ENCODE results near the gene FBXL7. TPM values are rescaled to one million over a fixed set of nuclear protein-coding genes. Genes with fewer than 3 reads are reported as not detected.

The FBXL7 gene
- total and polyA plus RNA-seq, 9 of the 15 experiments (the other 6 are each of a cell fraction or from before 2014, with no cell fraction given): 0.04 to 0.08 TPM; not detected in 7

DNA sequence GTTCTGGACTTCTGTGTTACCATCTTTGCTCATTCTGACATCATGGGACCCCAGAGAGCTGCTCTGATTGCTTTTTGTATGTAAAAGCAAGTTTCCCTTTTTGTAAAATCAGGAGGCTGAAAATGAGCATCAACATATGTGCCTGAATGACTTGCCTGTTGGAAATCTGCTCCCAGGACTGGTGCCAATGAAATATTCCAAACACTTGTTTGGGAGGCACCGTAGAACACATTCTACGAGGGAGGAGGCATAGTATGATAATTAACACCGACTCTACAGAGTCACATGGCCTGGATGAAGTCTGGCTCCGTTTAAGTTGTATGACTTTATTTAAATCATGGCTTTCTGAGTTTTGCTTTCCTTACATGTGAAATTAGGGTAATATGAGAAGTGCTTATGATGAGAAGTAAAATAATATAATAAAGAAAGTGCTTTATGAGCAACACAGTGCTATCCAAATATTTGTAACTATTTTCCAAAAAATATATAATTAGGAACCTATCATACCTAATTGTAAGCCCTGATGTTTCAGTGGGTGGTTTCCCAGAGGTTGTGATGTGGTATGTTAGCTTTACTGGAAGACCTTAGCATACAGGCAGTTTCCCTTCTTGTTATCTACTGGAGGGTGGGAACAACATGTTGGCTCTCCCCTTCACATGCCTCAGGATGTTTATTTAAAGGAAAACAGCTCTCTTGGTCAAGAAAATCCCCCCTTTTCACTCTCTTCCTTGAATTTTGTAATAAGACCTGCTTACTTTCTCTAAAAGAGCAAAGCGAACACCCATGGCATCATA lies 238.1 kb downstream of the FBXL7 start (continued):
- no peak for TF ChIP-seq MEF2A (IDR thresholded peaks at IDR 0.05; ENCODE audit: control insufficient read depth, low read depth, low read length)
- no peak for TF ChIP-seq TSC22D4 (tag; IDR thresholded peaks at IDR 0.05)
- no peak for TF ChIP-seq MTA3 (IDR thresholded peaks at IDR 0.05; ENCODE audit: borderline replicate concordance)
- TF ChIP-seq TAF1 (IDR thresholded peaks at IDR 0.05; ENCODE audit: control insufficient read depth, extremely low read depth, insufficient read depth, low read length, severe bottlenecking): no peak
- no peak for TF ChIP-seq KLF13 (tag; IDR thresholded peaks at IDR 0.05; ENCODE audit: borderline replicate concordance, low read depth)

DNA sequence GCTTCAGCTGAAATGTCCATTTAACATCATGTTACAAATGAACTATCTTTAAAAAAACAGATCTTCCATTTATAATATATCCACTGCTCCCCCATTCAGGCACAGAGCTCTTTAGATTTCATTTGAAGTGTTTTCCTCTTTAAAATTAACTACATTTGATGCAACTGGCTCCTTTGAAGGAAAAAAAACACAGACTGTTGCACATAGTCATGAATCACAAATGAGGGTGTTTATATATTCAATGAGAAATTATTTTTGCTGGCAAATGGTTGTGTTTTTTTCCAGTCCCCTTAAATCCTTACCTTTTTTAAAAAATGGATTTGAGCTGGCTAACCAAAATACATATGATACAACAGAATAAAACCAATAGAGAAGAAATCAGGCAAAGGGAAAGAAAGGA lies 240.4 kb downstream of the FBXL7 start:
- TF ChIP-seq DPF2 (IDR thresholded peaks at IDR 0.05): no peak
- TF ChIP-seq, protein P1, sequence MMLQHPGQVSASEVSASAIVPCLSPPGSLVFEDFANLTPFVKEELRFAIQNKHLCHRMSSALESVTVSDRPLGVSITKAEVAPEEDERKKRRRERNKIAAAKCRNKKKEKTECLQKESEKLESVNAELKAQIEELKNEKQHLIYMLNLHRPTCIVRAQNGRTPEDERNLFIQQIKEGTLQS (IDR thresholded peaks at IDR 0.05): no peak
- TF ChIP-seq, protein P1 (CRISPR knock-in tag; conservative IDR thresholded peaks at IDR 0.05): no peak
- no peak for TF ChIP-seq PHF20 (IDR thresholded peaks at IDR 0.05; ENCODE audit: partially characterized antibody)
- TF ChIP-seq ZNF197 (CRISPR knock-in tag; IDR thresholded peaks at IDR 0.05; ENCODE audit: low read depth): no peak
- TF ChIP-seq, protein P2, sequence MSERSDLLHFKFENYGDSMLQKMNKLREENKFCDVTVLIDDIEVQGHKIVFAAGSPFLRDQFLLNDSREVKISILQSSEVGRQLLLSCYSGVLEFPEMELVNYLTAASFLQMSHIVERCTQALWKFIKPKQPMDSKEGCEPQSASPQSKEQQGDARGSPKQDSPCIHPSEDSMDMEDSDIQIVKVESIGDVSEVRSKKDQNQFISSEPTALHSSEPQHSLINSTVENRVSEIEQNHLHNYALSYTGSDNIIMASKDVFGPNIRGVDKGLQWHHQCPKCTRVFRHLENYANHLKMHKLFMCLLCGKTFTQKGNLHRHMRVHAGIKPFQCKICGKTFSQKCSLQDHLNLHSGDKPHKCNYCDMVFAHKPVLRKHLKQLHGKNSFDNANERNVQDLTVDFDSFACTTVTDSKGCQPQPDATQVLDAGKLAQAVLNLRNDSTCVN (CRISPR knock-in tag; IDR thresholded peaks at IDR 0.05): no peak
- TF ChIP-seq ZNF232 (CRISPR knock-in tag; IDR thresholded peaks at IDR 0.05): no peak
- TF ChIP-seq SMAD2 (IDR thresholded peaks at IDR 0.05; ENCODE audit: low read depth, low read length): no peak
- no peak for TF ChIP-seq ZNF134 (CRISPR knock-in tag; conservative IDR thresholded peaks at IDR 0.05)
- TF ChIP-seq PPARD (CRISPR knock-in tag; IDR thresholded peaks at IDR 0.05): no peak
- TF ChIP-seq, protein P3, sequence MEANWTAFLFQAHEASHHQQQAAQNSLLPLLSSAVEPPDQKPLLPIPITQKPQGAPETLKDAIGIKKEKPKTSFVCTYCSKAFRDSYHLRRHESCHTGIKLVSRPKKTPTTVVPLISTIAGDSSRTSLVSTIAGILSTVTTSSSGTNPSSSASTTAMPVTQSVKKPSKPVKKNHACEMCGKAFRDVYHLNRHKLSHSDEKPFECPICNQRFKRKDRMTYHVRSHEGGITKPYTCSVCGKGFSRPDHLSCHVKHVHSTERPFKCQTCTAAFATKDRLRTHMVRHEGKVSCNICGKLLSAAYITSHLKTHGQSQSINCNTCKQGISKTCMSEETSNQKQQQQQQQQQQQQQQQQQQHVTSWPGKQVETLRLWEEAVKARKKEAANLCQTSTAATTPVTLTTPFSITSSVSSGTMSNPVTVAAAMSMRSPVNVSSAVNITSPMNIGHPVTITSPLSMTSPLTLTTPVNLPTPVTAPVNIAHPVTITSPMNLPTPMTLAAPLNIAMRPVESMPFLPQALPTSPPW (CRISPR knock-in tag; IDR thresholded peaks at IDR 0.05): no peak
- BruUV-seq (replicated peaks): no TSS peak
- Histone ChIP-seq H3K27ac (ENCODE audit: extremely low read depth, low read depth, low read length) (no peak overlapping the region), H3K4me2 (ENCODE audit: insufficient read depth, low read length) (no peak overlapping the region), H3K36me3 (ENCODE audit: control insufficient read depth, insufficient read depth, low read length) (no peaks in the 10 kb centered on the region), H4K20me1 (replicated peaks; ENCODE audit: control insufficient read depth, insufficient read depth, low read length) (no peaks in the 10 kb centered on the region), H2AFZ (ENCODE audit: low read depth, low read length) (no peak overlapping the region), H3K9me1 (ENCODE audit: control insufficient read depth, insufficient read depth, low read length) (no peaks in the 10 kb centered on the region), H3K79me2 (ENCODE audit: control insufficient read depth, insufficient read depth, low read length) (no peaks in the 10 kb centered on the region), H3K27me3 (ENCODE audit: control insufficient read depth in 2 of 2, insufficient read depth in 2 of 2, low read length in 2 of 2) (no peaks in the 10 kb centered on the region), H3K9ac (ENCODE audit: insufficient read depth in 1 of 2, low read depth in 2 of 2, low read length in 2 of 2) (no peak overlapping the region), H3K4me1 (replicated peaks in 1 of 2; ENCODE audit: control insufficient read depth in 2 of 2, insufficient read depth in 2 of 2, low read length in 2 of 2) (no peaks in the 10 kb centered on the region), H3K4me3 (no peak overlapping the region), H3K9me3 (replicated peaks; ENCODE audit: control insufficient read depth, insufficient read depth, low read depth, low read length) (no peaks in the 10 kb centered on the region; the same call in 1 of the 2 replicates)
- in situ Hi-C loops (cut with MboI) (no loop called here), intact Hi-C loops (cut with micrococcal nuclease) (no loop called here)
- DNase-seq (ENCODE audit: extremely low read depth in 1 of 4, low spot score in 3 of 4): no peak
- FAIRE-seq: no peak
- ATAC-seq: no peak
- CTCF ChIA-PET (ENCODE audit: low intra/inter-chr PET ratio): no interaction called here
- POLR2A ChIA-PET: no interaction called here

Data from K562 (cell line).